A673 (cell line): ENCODE measurements around the gene RPS19. TPM values are rescaled to one million over a fixed set of nuclear protein-coding genes. Genes with fewer than 3 reads are reported as not detected.

Source experiments
- BruUV-seq: library from RNA; stranded (reverse); fragments of 400-500 nt; replicated peaks from 2 replicates; lab custom pipeline; 2021; lab: Mats Ljungman, UMichigan
- CTCF ChIA-PET: fragments of 300-600 bp; sonication (Branson Sonifier 250); formaldehyde crosslinking; loops from one replicate; lab custom pipeline; 2022; ENCODE audit warnings: antibody characterized with exemption; lab: Charles Lee
- POLR2A ChIA-PET: fragments of 300-600 bp; sonication (Branson Sonifier 250); formaldehyde crosslinking; loops from one replicate; lab custom pipeline; 2022; ENCODE audit warnings: antibody characterized with exemption; ENCODE audit not compliant: low non-redundant PET; lab: Charles Lee
- DNase-seq: peaks from one replicate; pipeline ENCODE4 v3.0.0-alpha.2; 2015; ENCODE audit warnings: low spot score
- H3K27ac ChIP-seq: fragments of 200-600 bp; sonication (generic); 2 replicates; pipeline ENCODE4 v1.5.1; 2016; ENCODE audit warnings: mixed run types, low read depth, mild to moderate bottlenecking, mixed read lengths, antibody characterized with exemption, low read length; ENCODE audit not compliant: poor library complexity, severe bottlenecking
- H3K27me3 ChIP-seq: fragments of 200-600 bp; sonication (generic); replicated peaks from 2 replicates; pipeline ENCODE4 v1.6.1; 2017; ENCODE audit warnings: mixed run types, low read depth, mild to moderate bottlenecking, mixed read lengths, antibody characterized with exemption, low read length; ENCODE audit not compliant: insufficient read depth, poor library complexity
- H3K36me3 ChIP-seq: fragments of 200-600 bp; sonication (generic); 2 replicates; pipeline ENCODE4 v1.6.1; 2016; ENCODE audit warnings: mixed run types, mild to moderate bottlenecking, mixed read lengths, antibody characterized with exemption, low read length; ENCODE audit not compliant: insufficient read depth, poor library complexity, severe bottlenecking
- H3K4me1 ChIP-seq: fragments of 200-600 bp; sonication (generic); 2 replicates; pipeline ENCODE4 v1.6.1; 2017; ENCODE audit warnings: mixed run types, mild to moderate bottlenecking, mixed read lengths, antibody characterized with exemption, low read length; ENCODE audit not compliant: insufficient read depth, poor library complexity, severe bottlenecking
- H3K4me3 ChIP-seq: fragments of 200-600 bp; sonication (generic); 2 replicates; pipeline ENCODE4 v1.5.1; 2016; ENCODE audit warnings: low read depth, mixed run types, mild to moderate bottlenecking, mixed read lengths, low read length; ENCODE audit not compliant: poor library complexity, severe bottlenecking
- H3K9me3 ChIP-seq: fragments of 200-600 bp; sonication (generic); 2 replicates; pipeline ENCODE4 v1.6.1; 2016; ENCODE audit warnings: mixed run types, low read depth, mild to moderate bottlenecking, mixed read lengths, antibody characterized with exemption, low read length; ENCODE audit not compliant: poor library complexity, severe bottlenecking
- EZH2 ChIP-seq: fragments of 200-600 bp; sonication (generic); IDR thresholded peaks from 2 replicates; pipeline ENCODE4 v1.6.1; 2017; ENCODE audit warnings: borderline replicate concordance, low read depth, mild to moderate bottlenecking, mixed read lengths, antibody characterized with exemption, low read length; ENCODE audit not compliant: poor library complexity, severe bottlenecking
- intact Hi-C: fragments of 100-400 bp; cut with micrococcal nuclease; formaldehyde crosslinking; loops from one replicate; pipeline ENCODE4 v1.10.0; 2022; ENCODE audit not compliant: unreplicated experiment
- total RNA-seq: library from RNA; stranded (reverse); gene quantifications from 2 replicates; pipeline ENCODE4 v1.2.3, GENCODE V29; 2021
- TF ChIP-seq, protein P1 (sequence below): fragments of 300-800, 200-600 bp; sonication (generic); conservative IDR thresholded peaks from 2 replicates; pipeline ENCODE4 v1.5.1; 2017; ENCODE audit warnings: low read depth, mild to moderate bottlenecking, antibody characterized with exemption, low read length, moderate library complexity, mixed read lengths

Gene RPS19
- total RNA-seq, 1 experiment from 2014 or later: 2,559 TPM

DNA sequence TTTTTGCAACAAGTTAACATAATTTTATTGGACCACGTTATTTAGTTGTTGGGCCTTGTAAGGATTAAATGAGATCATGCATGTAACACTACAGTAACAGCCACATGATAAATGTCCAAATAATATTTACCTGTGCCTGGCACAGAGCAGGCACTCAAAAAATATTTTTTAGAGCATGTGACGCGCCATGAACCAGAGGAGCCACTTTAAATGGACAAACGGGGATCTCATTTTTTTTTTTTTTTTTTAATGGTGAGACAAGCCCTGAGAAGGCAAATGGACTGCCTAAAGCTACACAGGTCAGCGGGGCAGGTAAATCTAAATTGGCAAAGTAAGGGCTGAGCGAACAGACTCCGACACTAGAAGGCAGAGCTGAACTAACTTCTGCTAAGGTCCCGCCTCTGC is 840 bp upstream of the RPS19 start:
- H3K27me3 ChIP-seq: no peaks in the 10 kb centered on the region
- intact Hi-C loops: loop anchor here (1.0 kb wide), 1 partner anchor 24 kb away; the partner anchor contains the start of gene ARHGEF1
- BruUV-seq: no TSS peak
- H3K4me3 ChIP-seq: peak overlapping the region; percentile 87
- ChIA-PET POLR2A (no interaction called here), CTCF (interaction anchor here (0.5 to 0.7 kb wide), 4 partner anchors 11 to 176 kb away, joined by 3 to 13 read pairs (median 6); no protein-coding TSS in a partner anchor)
- H3K36me3 ChIP-seq: peaks cover 37% of the 10 kb centered on the region
- H3K27ac ChIP-seq: peak overlapping the region; percentile 13
- no peak for DNase-seq
- TF ChIP-seq, protein P1, sequence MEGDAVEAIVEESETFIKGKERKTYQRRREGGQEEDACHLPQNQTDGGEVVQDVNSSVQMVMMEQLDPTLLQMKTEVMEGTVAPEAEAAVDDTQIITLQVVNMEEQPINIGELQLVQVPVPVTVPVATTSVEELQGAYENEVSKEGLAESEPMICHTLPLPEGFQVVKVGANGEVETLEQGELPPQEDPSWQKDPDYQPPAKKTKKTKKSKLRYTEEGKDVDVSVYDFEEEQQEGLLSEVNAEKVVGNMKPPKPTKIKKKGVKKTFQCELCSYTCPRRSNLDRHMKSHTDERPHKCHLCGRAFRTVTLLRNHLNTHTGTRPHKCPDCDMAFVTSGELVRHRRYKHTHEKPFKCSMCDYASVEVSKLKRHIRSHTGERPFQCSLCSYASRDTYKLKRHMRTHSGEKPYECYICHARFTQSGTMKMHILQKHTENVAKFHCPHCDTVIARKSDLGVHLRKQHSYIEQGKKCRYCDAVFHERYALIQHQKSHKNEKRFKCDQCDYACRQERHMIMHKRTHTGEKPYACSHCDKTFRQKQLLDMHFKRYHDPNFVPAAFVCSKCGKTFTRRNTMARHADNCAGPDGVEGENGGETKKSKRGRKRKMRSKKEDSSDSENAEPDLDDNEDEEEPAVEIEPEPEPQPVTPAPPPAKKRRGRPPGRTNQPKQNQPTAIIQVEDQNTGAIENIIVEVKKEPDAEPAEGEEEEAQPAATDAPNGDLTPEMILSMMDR: no peak
- TF ChIP-seq EZH2: no peak
- H3K4me1 ChIP-seq: peaks cover 39% of the 10 kb centered on the region
- no peaks in the 10 kb centered on the region for H3K9me3 ChIP-seq

DNA sequence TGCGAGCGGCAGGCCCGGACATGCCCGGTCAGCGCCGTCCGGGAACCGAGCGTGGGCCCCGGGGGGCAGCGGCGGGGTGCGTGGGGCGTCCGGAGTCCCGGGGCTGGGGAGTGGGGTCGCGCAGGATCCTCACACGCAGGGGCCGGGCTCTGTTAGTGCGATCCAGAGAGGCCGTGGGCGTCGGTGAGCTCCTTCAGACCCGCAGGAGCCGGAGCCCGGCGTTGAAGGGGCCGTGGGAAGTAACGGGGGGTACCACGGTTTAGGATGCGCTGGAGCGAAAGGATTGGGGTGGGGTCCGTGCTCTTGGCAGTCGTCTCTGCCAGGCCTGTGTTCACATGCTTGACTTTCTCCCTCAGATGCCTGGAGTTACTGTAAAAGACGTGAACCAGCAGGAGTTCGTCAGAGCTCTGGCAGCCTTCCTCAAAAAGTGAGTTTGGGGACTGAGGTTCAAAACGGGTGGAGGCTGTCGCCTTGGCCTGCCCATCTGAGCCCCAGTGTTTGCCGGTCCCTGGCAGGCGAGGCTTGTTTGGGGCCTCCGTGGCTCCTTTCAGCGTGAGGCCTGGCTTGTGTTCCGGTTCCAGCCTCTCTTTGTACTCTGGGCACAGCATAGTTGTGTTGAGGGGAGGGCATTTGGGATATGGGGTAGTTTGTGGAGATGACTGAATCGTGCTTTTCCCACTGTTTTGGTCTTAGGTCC is 512 bp downstream of the RPS19 start:
- no peak for DNase-seq
- TF ChIP-seq, protein P1: no peak
- TF ChIP-seq EZH2: no peak
- Histone ChIP-seq H3K4me1 (peaks cover 45% of the 10 kb centered on the region), H3K4me3 (peak overlapping the region; percentile 87), H3K27ac (peak overlapping the region; percentile 97), H3K27me3 (no peaks in the 10 kb centered on the region), H3K9me3 (no peaks in the 10 kb centered on the region), H3K36me3 (peaks cover 50% of the 10 kb centered on the region)
- POLR2A ChIA-PET: no interaction called here
- CTCF ChIA-PET: no interaction called here
- intact Hi-C loops: no loop called here
- no TSS peak for BruUV-seq

DNA sequence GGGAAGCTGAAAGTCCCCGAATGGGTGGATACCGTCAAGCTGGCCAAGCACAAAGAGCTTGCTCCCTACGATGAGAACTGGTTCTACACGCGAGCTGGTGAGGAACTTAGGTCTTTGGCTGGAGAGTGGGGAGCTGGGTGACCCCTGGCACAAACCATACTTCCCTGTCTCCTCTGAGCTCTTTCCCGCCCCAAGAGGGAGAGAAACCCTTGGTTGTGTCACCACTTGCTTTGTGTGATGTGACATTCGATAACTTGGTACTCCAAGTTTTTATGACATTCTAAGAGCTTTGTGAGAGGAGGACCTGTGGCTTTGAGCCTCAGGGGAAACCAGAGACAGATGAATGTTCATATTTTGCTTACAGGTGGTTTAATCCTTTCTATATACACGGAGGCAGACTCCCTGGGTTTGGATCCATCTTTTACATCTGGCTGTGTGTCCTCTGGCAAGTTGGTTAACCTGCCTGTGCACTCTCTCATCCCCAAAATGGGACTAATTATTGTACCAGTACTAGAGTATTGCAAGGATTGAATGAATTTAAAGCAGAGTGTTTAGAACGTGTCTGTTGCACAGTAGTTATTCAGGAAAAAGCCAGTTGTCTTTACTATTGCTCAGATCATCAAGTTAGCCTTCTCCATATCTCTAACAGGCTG is 1.2 kb downstream of the RPS19 start:
- POLR2A ChIA-PET: no interaction called here
- intact Hi-C loops: no loop called here
- BruUV-seq: TSS peak; percentile 38
- CTCF ChIA-PET: no interaction called here
- peak overlapping the region; percentile 97 for H3K27ac ChIP-seq
- peaks cover 55% of the 10 kb centered on the region for H3K36me3 ChIP-seq
- H3K4me1 ChIP-seq: peaks cover 48% of the 10 kb centered on the region
- H3K27me3 ChIP-seq: no peaks in the 10 kb centered on the region
- TF ChIP-seq, protein P1: no peak
- peak overlapping the region; percentile 87 for H3K4me3 ChIP-seq
- DNase-seq: no peak
- H3K9me3 ChIP-seq: no peaks in the 10 kb centered on the region
